ENCODE results near the gene SPEM1.

DNA sequence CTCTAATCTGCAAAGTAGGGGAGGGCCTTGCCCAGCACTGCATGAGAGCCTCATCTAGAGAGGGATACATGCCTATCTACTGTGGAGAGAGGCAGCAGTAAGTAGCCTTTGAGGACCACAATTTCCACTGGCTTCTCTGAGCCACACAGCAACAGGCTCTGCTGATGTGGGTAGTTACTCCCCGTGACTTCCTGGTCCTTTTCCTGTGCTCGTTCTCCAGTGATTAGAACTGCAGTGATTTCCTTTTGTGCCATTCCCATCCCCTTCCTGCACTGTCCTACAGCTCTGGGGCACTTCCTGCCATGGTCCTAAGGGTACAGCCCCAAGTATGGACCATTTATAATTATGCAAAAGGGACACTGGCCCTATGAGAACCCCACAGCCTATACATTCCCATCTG, 28.8 kb upstream of the SPEM1 start:
- TF ChIP-seq, protein P1, sequence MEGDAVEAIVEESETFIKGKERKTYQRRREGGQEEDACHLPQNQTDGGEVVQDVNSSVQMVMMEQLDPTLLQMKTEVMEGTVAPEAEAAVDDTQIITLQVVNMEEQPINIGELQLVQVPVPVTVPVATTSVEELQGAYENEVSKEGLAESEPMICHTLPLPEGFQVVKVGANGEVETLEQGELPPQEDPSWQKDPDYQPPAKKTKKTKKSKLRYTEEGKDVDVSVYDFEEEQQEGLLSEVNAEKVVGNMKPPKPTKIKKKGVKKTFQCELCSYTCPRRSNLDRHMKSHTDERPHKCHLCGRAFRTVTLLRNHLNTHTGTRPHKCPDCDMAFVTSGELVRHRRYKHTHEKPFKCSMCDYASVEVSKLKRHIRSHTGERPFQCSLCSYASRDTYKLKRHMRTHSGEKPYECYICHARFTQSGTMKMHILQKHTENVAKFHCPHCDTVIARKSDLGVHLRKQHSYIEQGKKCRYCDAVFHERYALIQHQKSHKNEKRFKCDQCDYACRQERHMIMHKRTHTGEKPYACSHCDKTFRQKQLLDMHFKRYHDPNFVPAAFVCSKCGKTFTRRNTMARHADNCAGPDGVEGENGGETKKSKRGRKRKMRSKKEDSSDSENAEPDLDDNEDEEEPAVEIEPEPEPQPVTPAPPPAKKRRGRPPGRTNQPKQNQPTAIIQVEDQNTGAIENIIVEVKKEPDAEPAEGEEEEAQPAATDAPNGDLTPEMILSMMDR (IDR thresholded peaks at IDR 0.05; ENCODE audit: insufficient read depth, low read length, poor library complexity, severe bottlenecking), result no peak
- TF ChIP-seq EZH2phosphoT487 (conservative IDR thresholded peaks at IDR 0.05; ENCODE audit: low read length), result no peak
